Measurements from ENCODE around the gene VTI1A.

GRCh38 chr10:112712536-112712935 lies 265.5 kb downstream of the VTI1A start:
- TF ChIP-seq POLR2AphosphoS5 (IDR thresholded peaks at IDR 0.05; ENCODE audit: borderline replicate concordance, low read depth, low read length) = no peak
- TF ChIP-seq EZH2 (IDR thresholded peaks at IDR 0.05) = no peak
- no peak for TF ChIP-seq FOXP2 (optimal IDR thresholded peaks at IDR 0.05; ENCODE audit: control extremely low read depth, extremely low read length, insufficient read depth)

Data from SK-N-MC (cell line).